ENCODE data around the gene CAMK2N2. TPM values are rescaled to one million over a fixed set of nuclear protein-coding genes. Genes with fewer than 3 reads are reported as not detected.

Gene CAMK2N2
- total RNA-seq, 1 experiment from 2014 or later, result 6.1 TPM

DNA sequence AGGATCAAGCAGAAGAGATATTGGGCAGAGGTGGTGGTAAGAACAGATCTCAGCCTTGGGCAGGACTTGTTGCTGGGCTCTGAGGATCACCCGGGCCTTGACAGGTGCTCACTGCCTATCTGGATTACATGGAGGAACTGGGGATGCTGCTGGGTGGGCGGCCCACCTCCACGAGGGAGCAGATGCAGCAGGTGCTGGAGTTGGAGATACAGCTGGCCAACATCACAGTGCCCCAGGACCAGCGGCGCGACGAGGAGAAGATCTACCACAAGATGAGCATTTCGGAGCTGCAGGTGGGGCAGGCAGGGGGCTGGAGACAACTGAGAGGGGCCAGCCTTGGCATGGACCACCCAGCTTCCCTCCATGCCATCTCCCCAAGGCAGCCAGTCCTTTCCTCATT is 22.3 kb upstream of the CAMK2N2 start:
- intact Hi-C loops (cut with micrococcal nuclease), result loop anchor here (10.0 kb wide), 1 partner anchor 819 kb away; no protein-coding TSS in a partner anchor
- CTCF ChIA-PET, result interaction anchor here (0.7 kb wide), 1 partner anchor 138 kb away, joined by 3 read pairs; no protein-coding TSS in a partner anchor
- H3K36me3 Mint-ChIP-seq (ENCODE audit: insufficient read depth, unreplicated experiment), result no peaks in the 10 kb centered on the region
- no peak overlapping the region for H3K27ac Mint-ChIP-seq (ENCODE audit: low read depth, unreplicated experiment)
- no peaks in the 10 kb centered on the region for H3K4me1 Mint-ChIP-seq (ENCODE audit: insufficient read depth, unreplicated experiment)
- POLR2A ChIA-PET, result interaction anchor here (0.6 kb wide), 1 partner anchor 307 kb away, joined by 3 read pairs; no protein-coding TSS in a partner anchor
- no TSS peak for BruUV-seq (replicated peaks)
- TF ChIP-seq, protein P1, sequence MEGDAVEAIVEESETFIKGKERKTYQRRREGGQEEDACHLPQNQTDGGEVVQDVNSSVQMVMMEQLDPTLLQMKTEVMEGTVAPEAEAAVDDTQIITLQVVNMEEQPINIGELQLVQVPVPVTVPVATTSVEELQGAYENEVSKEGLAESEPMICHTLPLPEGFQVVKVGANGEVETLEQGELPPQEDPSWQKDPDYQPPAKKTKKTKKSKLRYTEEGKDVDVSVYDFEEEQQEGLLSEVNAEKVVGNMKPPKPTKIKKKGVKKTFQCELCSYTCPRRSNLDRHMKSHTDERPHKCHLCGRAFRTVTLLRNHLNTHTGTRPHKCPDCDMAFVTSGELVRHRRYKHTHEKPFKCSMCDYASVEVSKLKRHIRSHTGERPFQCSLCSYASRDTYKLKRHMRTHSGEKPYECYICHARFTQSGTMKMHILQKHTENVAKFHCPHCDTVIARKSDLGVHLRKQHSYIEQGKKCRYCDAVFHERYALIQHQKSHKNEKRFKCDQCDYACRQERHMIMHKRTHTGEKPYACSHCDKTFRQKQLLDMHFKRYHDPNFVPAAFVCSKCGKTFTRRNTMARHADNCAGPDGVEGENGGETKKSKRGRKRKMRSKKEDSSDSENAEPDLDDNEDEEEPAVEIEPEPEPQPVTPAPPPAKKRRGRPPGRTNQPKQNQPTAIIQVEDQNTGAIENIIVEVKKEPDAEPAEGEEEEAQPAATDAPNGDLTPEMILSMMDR (IDR thresholded peaks at IDR 0.05; ENCODE audit: unreplicated experiment), result no peak
- no peak for DNase-seq (ENCODE audit: unreplicated experiment)
- H3K9me3 Mint-ChIP-seq (ENCODE audit: unreplicated experiment), result no peaks in the 10 kb centered on the region
- peaks cover 19% of the 10 kb centered on the region for H3K27me3 Mint-ChIP-seq (ENCODE audit: insufficient read depth, unreplicated experiment)
- no peak overlapping the region for H3K4me3 Mint-ChIP-seq (ENCODE audit: unreplicated experiment)

- BruUV-seq (replicated peaks), result no TSS peak
- H3K36me3 Mint-ChIP-seq (ENCODE audit: insufficient read depth, unreplicated experiment), result no peaks in the 10 kb centered on the region
- TF ChIP-seq, protein P1 (IDR thresholded peaks at IDR 0.05; ENCODE audit: unreplicated experiment), result no peak
- no peak overlapping the region for H3K27ac Mint-ChIP-seq (ENCODE audit: low read depth, unreplicated experiment)
- no peaks in the 10 kb centered on the region for H3K4me1 Mint-ChIP-seq (ENCODE audit: insufficient read depth, unreplicated experiment)
- intact Hi-C loops (cut with micrococcal nuclease), result loop anchor here (10.0 kb wide), 1 partner anchor 818 kb away; no protein-coding TSS in a partner anchor
- POLR2A ChIA-PET, result no interaction called here
- H3K9me3 Mint-ChIP-seq (ENCODE audit: unreplicated experiment), result no peaks in the 10 kb centered on the region
- DNase-seq (ENCODE audit: unreplicated experiment), result no peak
- H3K4me3 Mint-ChIP-seq (ENCODE audit: unreplicated experiment), result no peak overlapping the region
- peaks cover 25% of the 10 kb centered on the region for H3K27me3 Mint-ChIP-seq (ENCODE audit: insufficient read depth, unreplicated experiment)
- CTCF ChIA-PET, result no interaction called here
Measured at GRCh38 chr3:184282941-184283340, 21.6 kb upstream of the CAMK2N2 start.

DNA sequence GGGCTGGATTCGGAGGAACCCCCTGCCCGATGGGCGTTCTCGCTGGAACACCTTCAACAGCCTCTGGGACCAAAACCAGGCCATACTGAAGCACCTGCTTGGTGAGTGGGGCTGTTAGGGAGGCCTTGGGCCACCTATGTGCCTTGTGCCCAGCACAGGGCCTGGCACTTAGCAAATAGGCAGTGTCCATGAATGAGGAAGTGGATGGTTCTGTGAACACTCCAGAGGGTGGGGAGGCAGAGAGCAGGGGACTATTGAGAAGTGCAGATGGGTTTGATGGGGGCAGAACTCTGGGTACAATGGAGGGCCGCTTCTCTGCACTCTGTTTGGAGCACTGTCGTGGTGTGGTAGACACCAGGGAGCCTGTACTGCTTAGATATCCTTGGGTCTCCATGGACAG is 16.0 kb upstream of the CAMK2N2 start:
- TF ChIP-seq, protein P1 (IDR thresholded peaks at IDR 0.05; ENCODE audit: unreplicated experiment), result no peak
- no TSS peak for BruUV-seq (replicated peaks)
- CTCF ChIA-PET, result interaction anchor here (0.6 kb wide), 1 partner anchor 1520 kb away, joined by 3 read pairs; no protein-coding TSS in a partner anchor
- no peak overlapping the region for H3K4me3 Mint-ChIP-seq (ENCODE audit: unreplicated experiment)
- intact Hi-C loops (cut with micrococcal nuclease), result no loop called here
- no peaks in the 10 kb centered on the region for H3K9me3 Mint-ChIP-seq (ENCODE audit: unreplicated experiment)
- no peak overlapping the region for H3K27ac Mint-ChIP-seq (ENCODE audit: low read depth, unreplicated experiment)
- POLR2A ChIA-PET, result no interaction called here
- H3K36me3 Mint-ChIP-seq (ENCODE audit: insufficient read depth, unreplicated experiment), result no peaks in the 10 kb centered on the region
- DNase-seq (ENCODE audit: unreplicated experiment), result no peak
- no peaks in the 10 kb centered on the region for H3K4me1 Mint-ChIP-seq (ENCODE audit: insufficient read depth, unreplicated experiment)
- H3K27me3 Mint-ChIP-seq (ENCODE audit: insufficient read depth, unreplicated experiment), result peaks cover 25% of the 10 kb centered on the region

- no TSS peak for BruUV-seq (replicated peaks)
- Mint-ChIP-seq H3K4me1 (ENCODE audit: insufficient read depth, unreplicated experiment) (no peaks in the 10 kb centered on the region), H3K4me3 (ENCODE audit: unreplicated experiment) (no peak within 1 kb of the TSS), H3K36me3 (ENCODE audit: insufficient read depth, unreplicated experiment) (no peaks in the 10 kb centered on the region), H3K27ac (ENCODE audit: low read depth, unreplicated experiment) (no peak within 1 kb of the TSS), H3K27me3 (ENCODE audit: insufficient read depth, unreplicated experiment) (peaks cover 25% of the 10 kb centered on the region), H3K9me3 (ENCODE audit: unreplicated experiment) (no peaks in the 10 kb centered on the region)
- ChIA-PET CTCF (no interaction called here), POLR2A (no interaction called here)
- DNase-seq (ENCODE audit: unreplicated experiment), result no peak
- intact Hi-C loops (cut with micrococcal nuclease), result no loop called here
- TF ChIP-seq, protein P1 (IDR thresholded peaks at IDR 0.05; ENCODE audit: unreplicated experiment), result no peak
Measured at GRCh38 chr3:184275961-184276910, 14.9 kb upstream of the CAMK2N2 start, which contains the start of gene ECE2. Gene ECE2 (plus strand): TSS chr3:184276022. CDS start chr3:184276154, 132 bp downstream.

All from MCF 10A (cell line).